BJ (cell line): ENCODE data around the gene TPRG1. TPM values are rescaled to one million over a fixed set of nuclear protein-coding genes. Genes with fewer than 3 reads are reported as not detected.

ENCODE experiments used
- CTCF ChIA-PET: fragments of 350-600 bp; formaldehyde crosslinking; extraction: SDS; loops from one replicate; lab custom pipeline; 2021; ENCODE audit warnings: antibody characterized with exemption, inconsistent platforms; lab: Yijun Ruan, JAX
- POLR2A ChIA-PET: fragments of 300-600 bp; sonication (Branson Sonifier 250); formaldehyde crosslinking; extraction: SDS; loops from one replicate; lab custom pipeline; 2021; ENCODE audit warnings: antibody characterized with exemption; lab: Charles Lee
- DNase-seq: peaks from one replicate; pipeline ENCODE4 v3.0.0-alpha.2; 2011; ENCODE audit warnings: low read depth
- H3K27me3 ChIP-seq: 2 replicates; pipeline ENCODE4 v1.6.0; 2011; ENCODE audit warnings: low read length; ENCODE audit not compliant: control insufficient read depth, insufficient read depth
- H3K36me3 ChIP-seq: 2 replicates; pipeline ENCODE4 v1.5.1; 2011; ENCODE audit warnings: low read length; ENCODE audit not compliant: control insufficient read depth, insufficient read depth
- H3K4me3 ChIP-seq: 2 replicates; pipeline ENCODE4 v1.5.1; 2011; ENCODE audit warnings: low read depth, mild to moderate bottlenecking, control low read depth, low read length
- polyA plus RNA-seq: library from polyadenylated mRNA; depleted of rRNA; stranded (reverse); fragments of >200 nt; gene quantifications from 2 replicates; pipeline ENCODE4 v1.2.3, GENCODE V29; 2011
- TF ChIP-seq, protein P1 (sequence below): IDR thresholded peaks from 2 replicates; pipeline ENCODE4 v1.5.1; 2011; ENCODE audit warnings: low read depth, mild to moderate bottlenecking, control low read depth, inconsistent platforms, low read length, moderate library complexity; ENCODE audit not compliant: insufficient read depth

The TPRG1 gene
- polyA plus RNA-seq, 1 experiment, result 0.16 TPM

GRCh38 chr3:189344996-189345395 lies 173.2 kb downstream of the TPRG1 start:
- H3K4me3 ChIP-seq, result no peak overlapping the region
- no peak for DNase-seq
- POLR2A ChIA-PET, result no interaction called here
- CTCF ChIA-PET, result no interaction called here
- TF ChIP-seq, protein P1, sequence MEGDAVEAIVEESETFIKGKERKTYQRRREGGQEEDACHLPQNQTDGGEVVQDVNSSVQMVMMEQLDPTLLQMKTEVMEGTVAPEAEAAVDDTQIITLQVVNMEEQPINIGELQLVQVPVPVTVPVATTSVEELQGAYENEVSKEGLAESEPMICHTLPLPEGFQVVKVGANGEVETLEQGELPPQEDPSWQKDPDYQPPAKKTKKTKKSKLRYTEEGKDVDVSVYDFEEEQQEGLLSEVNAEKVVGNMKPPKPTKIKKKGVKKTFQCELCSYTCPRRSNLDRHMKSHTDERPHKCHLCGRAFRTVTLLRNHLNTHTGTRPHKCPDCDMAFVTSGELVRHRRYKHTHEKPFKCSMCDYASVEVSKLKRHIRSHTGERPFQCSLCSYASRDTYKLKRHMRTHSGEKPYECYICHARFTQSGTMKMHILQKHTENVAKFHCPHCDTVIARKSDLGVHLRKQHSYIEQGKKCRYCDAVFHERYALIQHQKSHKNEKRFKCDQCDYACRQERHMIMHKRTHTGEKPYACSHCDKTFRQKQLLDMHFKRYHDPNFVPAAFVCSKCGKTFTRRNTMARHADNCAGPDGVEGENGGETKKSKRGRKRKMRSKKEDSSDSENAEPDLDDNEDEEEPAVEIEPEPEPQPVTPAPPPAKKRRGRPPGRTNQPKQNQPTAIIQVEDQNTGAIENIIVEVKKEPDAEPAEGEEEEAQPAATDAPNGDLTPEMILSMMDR, result no peak
- H3K36me3 ChIP-seq, result no peaks in the 10 kb centered on the region
- no peaks in the 10 kb centered on the region for H3K27me3 ChIP-seq

GRCh38 chr3:189349772-189350171 lies 178.0 kb downstream of the TPRG1 start:
- Histone ChIP-seq H3K4me3 (no peak overlapping the region), H3K36me3 (no peaks in the 10 kb centered on the region), H3K27me3 (no peaks in the 10 kb centered on the region)
- no peak for DNase-seq
- ChIA-PET POLR2A (no interaction called here), CTCF (interaction anchor here (1.7 kb wide), 1 partner anchor 17 kb away, joined by 6 read pairs; no protein-coding TSS in a partner anchor)
- TF ChIP-seq, protein P1, result no peak

GRCh38 chr3:189353318-189353965 lies 181.7 kb downstream of the TPRG1 start:
- H3K36me3 ChIP-seq, result no peaks in the 10 kb centered on the region
- no peak overlapping the region for H3K4me3 ChIP-seq
- TF ChIP-seq, protein P1, result no peak
- H3K27me3 ChIP-seq, result no peaks in the 10 kb centered on the region
- ChIA-PET CTCF (interaction anchor here (1.1 kb wide), 1 partner anchor 11 kb away, joined by 3 read pairs; no protein-coding TSS in a partner anchor), POLR2A (no interaction called here)
- DNase-seq, result no peak

- CTCF ChIA-PET, result interaction anchor here (1.1 kb wide), 1 partner anchor 11 kb away, joined by 3 read pairs; no protein-coding TSS in a partner anchor
- TF ChIP-seq, protein P1, result no peak
- no peaks in the 10 kb centered on the region for H3K36me3 ChIP-seq
- no peak overlapping the region for H3K4me3 ChIP-seq
- no peak for DNase-seq
- H3K27me3 ChIP-seq, result no peaks in the 10 kb centered on the region
- POLR2A ChIA-PET, result no interaction called here
These were observed 182.5 kb downstream of the TPRG1 start for GRCh38 chr3:189353988-189354889.

GRCh38 chr3:189355115-189355480 lies 183.3 kb downstream of the TPRG1 start:
- H3K36me3 ChIP-seq, result no peaks in the 10 kb centered on the region
- POLR2A ChIA-PET, result no interaction called here
- no peak overlapping the region for H3K4me3 ChIP-seq
- CTCF ChIA-PET, result no interaction called here
- no peaks in the 10 kb centered on the region for H3K27me3 ChIP-seq
- no peak for DNase-seq
- TF ChIP-seq, protein P1, result no peak
